ENCODE results near the gene TTC33.

- TF ChIP-seq CTCF (conservative IDR thresholded peaks at IDR 0.05; ENCODE audit: low read length), result no peak
- no peak for TF ChIP-seq EZH2phosphoT487 (IDR thresholded peaks at IDR 0.05; ENCODE audit: borderline replicate concordance)
These were observed 77.7 kb downstream of the TTC33 start for GRCh38 chr5:40678026-40678425.
